NB4 (cell line): Measurements from ENCODE around the gene KCNIP3.

Source experiments
- DNase-seq: peaks from one replicate; pipeline ENCODE4 v3.0.0; 2010; ENCODE audit warnings: low read depth
- H3K4me3 ChIP-seq: one replicate; pipeline ENCODE4 v1.5.1; 2011; ENCODE audit warnings: mild to moderate bottlenecking, low read depth, low read length, moderate library complexity
- CTCF ChIP-seq: IDR thresholded peaks from one replicate; pipeline ENCODE4 v1.5.1; 2012; ENCODE audit warnings: low read depth, low read length
- MAX ChIP-seq: IDR thresholded peaks from 2 replicates; pipeline ENCODE4 v1.6.1; 2011; ENCODE audit warnings: low read depth, low read length
- MYC ChIP-seq: IDR thresholded peaks from 2 replicates; pipeline ENCODE4 v1.6.1; 2011; ENCODE audit warnings: low read depth, low read length
- POLR2A ChIP-seq: IDR thresholded peaks from 2 replicates; pipeline ENCODE4 v1.6.1; 2011; ENCODE audit warnings: mild to moderate bottlenecking; ENCODE audit not compliant: insufficient read length; ENCODE audit errors: extremely low read depth

The KCNIP3 gene

GRCh38 chr2:95329401-95329800, 32.3 kb downstream of the KCNIP3 start:
- no peak for TF ChIP-seq MYC
- no peak for TF ChIP-seq POLR2A
- no peak for TF ChIP-seq MAX
- TF ChIP-seq CTCF, result no peak
- DNase-seq, result no peak
- no peak overlapping the region for H3K4me3 ChIP-seq

- DNase-seq, result no peak
- TF ChIP-seq POLR2A, result no peak
- TF ChIP-seq CTCF, result no peak
- no peak for TF ChIP-seq MYC
- TF ChIP-seq MAX, result no peak
- no peak overlapping the region for H3K4me3 ChIP-seq
These were observed 33.0 kb downstream of the KCNIP3 start for GRCh38 chr2:95329891-95330793.

- no peak for DNase-seq
- TF ChIP-seq MYC, result no peak
- TF ChIP-seq POLR2A, result no peak
- no peak for TF ChIP-seq MAX
- no peak for TF ChIP-seq CTCF
These were observed 33.7 kb downstream of the KCNIP3 start for GRCh38 chr2:95330794-95331338.

GRCh38 chr2:95331606-95332005, 34.5 kb downstream of the KCNIP3 start:
- no peak for DNase-seq
- TF ChIP-seq POLR2A, result no peak
- TF ChIP-seq CTCF, result no peak
- TF ChIP-seq MAX, result no peak
- TF ChIP-seq MYC, result no peak
- no peak overlapping the region for H3K4me3 ChIP-seq

More at GRCh38 chr2:95330794-95331338, 33.7 kb downstream of the KCNIP3 start:
- H3K4me3 ChIP-seq, result no peak overlapping the region

GRCh38 chr2:95332036-95332435, 34.9 kb downstream of the KCNIP3 start:
- DNase-seq, result no peak
- TF ChIP-seq MAX (no peak), POLR2A (no peak), CTCF (no peak), MYC (no peak)
- H3K4me3 ChIP-seq, result no peak overlapping the region
